GM23338 (cell line): ENCODE results near the gene MYOC. TPM values are rescaled to one million over a fixed set of nuclear protein-coding genes. Genes with fewer than 3 reads are reported as not detected.

Experiments
- ATAC-seq: fragments of 200-7000 bp; cut with Tn5 transposase; 3 replicates; pipeline ENCODE4 v1.9.1; 2020
- DNase-seq: peaks from one replicate; pipeline ENCODE4 v3.0.0-alpha.2; 2015; ENCODE audit warnings: low spot score
- H2AFZ ChIP-seq: fragments of 200-600 bp; sonication (generic); 2 replicates; pipeline ENCODE4 v1.8.0; 2016; ENCODE audit warnings: antibody characterized with exemption, mild to moderate bottlenecking, moderate library complexity
- H3F3A ChIP-seq: fragments of 200-600 bp; sonication (generic); replicated peaks from 2 replicates; pipeline ENCODE4 v1.8.0; 2017; ENCODE audit warnings: antibody characterized with exemption, mixed run types, low read depth
- H3K27ac ChIP-seq: fragments of 200-600 bp; sonication (generic); 2 replicates; pipeline ENCODE4 v1.6.1; 2016; ENCODE audit warnings: low read depth
- H3K27me3 ChIP-seq: fragments of 200-600 bp; sonication (generic); 2 replicates; pipeline ENCODE4 v1.8.0; 2016; ENCODE audit warnings: mild to moderate bottlenecking, mixed run types, moderate library complexity; ENCODE audit not compliant: insufficient read depth
- H3K36me3 ChIP-seq: fragments of 200-600 bp; sonication (generic); 2 replicates; pipeline ENCODE4 v1.8.0; 2016; ENCODE audit warnings: mild to moderate bottlenecking; ENCODE audit not compliant: insufficient read depth
- H3K4me1 ChIP-seq: fragments of 200-600 bp; sonication (generic); 2 replicates; pipeline ENCODE4 v1.8.0; 2016; ENCODE audit warnings: mild to moderate bottlenecking, moderate library complexity; ENCODE audit not compliant: insufficient read depth
- H3K4me2 ChIP-seq: fragments of 200-600 bp; sonication (generic); 2 replicates; pipeline ENCODE4 v1.7.1; 2017; ENCODE audit warnings: mixed run types
- H3K4me3 ChIP-seq: fragments of 200-600 bp; sonication (generic); 2 replicates; pipeline ENCODE4 v1.6.1; 2016; ENCODE audit warnings: mixed run types
- H3K79me2 ChIP-seq: fragments of 200-600 bp; sonication (generic); replicated peaks from 2 replicates; pipeline ENCODE4 v1.8.0; 2017; ENCODE audit warnings: mild to moderate bottlenecking; ENCODE audit not compliant: insufficient read depth
- H3K9me2 ChIP-seq: fragments of 200-600 bp; sonication (generic); 2 replicates; pipeline ENCODE4 v1.8.0; 2017; ENCODE audit not compliant: insufficient read depth
- H4K20me1 ChIP-seq: fragments of 200-600 bp; sonication (generic); replicated peaks from 2 replicates; pipeline ENCODE4 v1.8.0; 2017; ENCODE audit warnings: mild to moderate bottlenecking; ENCODE audit not compliant: insufficient read depth
- H3K27ac Mint-ChIP-seq: 2 replicates; pipeline ENCODE4 v1.8.0; 2020; ENCODE audit warnings: inconsistent platforms, mild to moderate bottlenecking, moderate library complexity, mixed read lengths
- H3K27me3 Mint-ChIP-seq: 3 replicates; pipeline ENCODE4 v1.8.0; 2022; ENCODE audit warnings: low read depth, mild to moderate bottlenecking, moderate library complexity, mixed read lengths, inconsistent platforms; ENCODE audit not compliant: insufficient read depth, poor library complexity
- H3K36me3 Mint-ChIP-seq: 3 replicates; pipeline ENCODE4 v1.8.0; 2021; ENCODE audit warnings: low read depth, mild to moderate bottlenecking, inconsistent platforms, moderate library complexity, mixed read lengths
- H3K4me1 Mint-ChIP-seq: 3 replicates; pipeline ENCODE4 v1.8.0; 2020; ENCODE audit warnings: mild to moderate bottlenecking, inconsistent platforms, mixed read lengths
- H3K4me3 Mint-ChIP-seq: 3 replicates; pipeline ENCODE4 v1.8.0; 2021; ENCODE audit warnings: moderate library complexity, mild to moderate bottlenecking, inconsistent platforms, mixed read lengths
- H3K9me3 Mint-ChIP-seq: 3 replicates; pipeline ENCODE4 v1.8.0; 2020; ENCODE audit warnings: moderate library complexity, mild to moderate bottlenecking, inconsistent platforms, mixed read lengths
- CREB1 ChIP-seq: fragments of 250-450 bp; sonication (Bioruptor Pico); IDR thresholded peaks from 2 replicates; pipeline ENCODE4 v1.5.0; 2020; ENCODE audit warnings: low read depth, mild to moderate bottlenecking, moderate library complexity
- EZH2 ChIP-seq: fragments of 200-600 bp; sonication (generic); IDR thresholded peaks from one replicate; pipeline ENCODE4 v1.8.0; 2017; ENCODE audit warnings: antibody characterized with exemption, mild to moderate bottlenecking, low read depth; ENCODE audit not compliant: unreplicated experiment
- EZH2phosphoT487 ChIP-seq: fragments of 200-600 bp; sonication (generic); IDR thresholded peaks from one replicate; pipeline ENCODE4 v1.8.1; 2018; ENCODE audit warnings: antibody characterized with exemption; ENCODE audit not compliant: unreplicated experiment
- JUNB ChIP-seq: IDR thresholded peaks from one replicate; pipeline ENCODE4 v1.6.1; 2016; ENCODE audit warnings: antibody characterized with exemption; ENCODE audit not compliant: unreplicated experiment
- NANOG ChIP-seq: IDR thresholded peaks from 2 replicates; pipeline ENCODE4 v1.6.1; 2016; ENCODE audit warnings: antibody characterized with exemption, borderline replicate concordance
- POLR2AphosphoS5 ChIP-seq: IDR thresholded peaks from 2 replicates; pipeline ENCODE4 v1.6.1; 2016; ENCODE audit warnings: antibody characterized with exemption, low read depth
- STAT1 ChIP-seq: IDR thresholded peaks from one replicate; pipeline ENCODE4 v1.6.1; 2016; ENCODE audit warnings: antibody characterized with exemption; ENCODE audit not compliant: unreplicated experiment
- ZNF114 ChIP-seq: fragments of 250-450 bp; sonication (Bioruptor Pico); IDR thresholded peaks from 2 replicates; pipeline ENCODE4 v1.5.0; 2020; ENCODE audit warnings: mild to moderate bottlenecking, moderate library complexity
- ZNF331 ChIP-seq: fragments of 250-450 bp; sonication (Bioruptor Pico); IDR thresholded peaks from 2 replicates; pipeline ENCODE4 v1.5.0; 2020; ENCODE audit warnings: low read depth, mild to moderate bottlenecking, moderate library complexity
- polyA plus RNA-seq: library from polyadenylated mRNA; unstranded; fragments of >200 nt; fragmentation: Nextera tagmentation; extraction: Ambion mirVana; gene quantifications from 2 replicates; pipeline ENCODE4 v1.2.1, GENCODE V29; 2016
- total RNA-seq: library from RNA; depleted of rRNA; stranded (reverse); fragments of >200 nt; shearing (Covaris generic); gene quantifications from 2 replicates; pipeline ENCODE4 v1.2.3, GENCODE V29; 2014
- TF ChIP-seq, protein P1 (sequence below): IDR thresholded peaks from one replicate; pipeline ENCODE4 v1.6.1; 2018; ENCODE audit warnings: antibody characterized with exemption; ENCODE audit not compliant: unreplicated experiment
- TF ChIP-seq, protein P2 (sequence below): fragments of 250-450 bp; sonication (Bioruptor Pico); IDR thresholded peaks from 2 replicates; pipeline ENCODE4 v1.5.0; 2020; ENCODE audit warnings: mild to moderate bottlenecking, moderate library complexity
- TF ChIP-seq, protein P3 (sequence below), 2 experiments: fragments of 200-600 bp in 1 of 2; sonication (generic) in 1 of 2; conservative IDR thresholded peaks; 2 replicates each; pipeline versions ENCODE4 v1.5.1 to v1.6.1; 2016 to 2017; ENCODE audit warnings: antibody characterized with exemption in 2 of 2, low read depth in 2 of 2, mild to moderate bottlenecking in 2 of 2, moderate library complexity in 1 of 2

MYOC gene
- total and polyA plus RNA-seq, 2 experiments from 2014 or later, result not detected

DNA sequence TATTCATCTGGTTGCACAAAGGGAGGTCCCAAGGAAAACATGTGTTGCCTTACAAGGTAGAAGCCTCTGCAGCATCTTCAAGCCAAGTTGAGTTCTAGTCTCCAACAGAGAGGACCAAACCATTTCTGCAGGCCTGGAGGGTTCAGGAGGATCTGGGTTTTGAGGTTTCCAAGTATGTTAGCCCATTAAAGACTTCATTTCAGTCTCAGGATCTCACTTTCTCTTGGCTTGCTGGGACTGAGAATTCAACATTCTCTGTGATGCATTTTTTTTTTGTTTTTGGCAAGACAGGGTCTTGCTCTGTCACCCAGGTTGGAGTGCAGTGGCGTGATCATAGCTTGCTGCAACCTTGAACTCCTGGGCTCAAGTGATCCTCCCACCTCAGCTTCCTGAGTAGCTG is 39.2 kb downstream of the MYOC start:
- no peaks in the 10 kb centered on the region for H3K4me1 ChIP-seq
- H3K9me3 Mint-ChIP-seq, result no peaks in the 10 kb centered on the region
- H3K27ac Mint-ChIP-seq, result no peak overlapping the region
- H3K36me3 ChIP-seq, result no peaks in the 10 kb centered on the region
- TF ChIP-seq STAT1, result no peak
- TF ChIP-seq EZH2phosphoT487, result no peak
- no peak for TF ChIP-seq JUNB
- TF ChIP-seq POLR2AphosphoS5, result no peak
- no peak for TF ChIP-seq CREB1 (CRISPR knock-in tag)
- TF ChIP-seq, protein P1, sequence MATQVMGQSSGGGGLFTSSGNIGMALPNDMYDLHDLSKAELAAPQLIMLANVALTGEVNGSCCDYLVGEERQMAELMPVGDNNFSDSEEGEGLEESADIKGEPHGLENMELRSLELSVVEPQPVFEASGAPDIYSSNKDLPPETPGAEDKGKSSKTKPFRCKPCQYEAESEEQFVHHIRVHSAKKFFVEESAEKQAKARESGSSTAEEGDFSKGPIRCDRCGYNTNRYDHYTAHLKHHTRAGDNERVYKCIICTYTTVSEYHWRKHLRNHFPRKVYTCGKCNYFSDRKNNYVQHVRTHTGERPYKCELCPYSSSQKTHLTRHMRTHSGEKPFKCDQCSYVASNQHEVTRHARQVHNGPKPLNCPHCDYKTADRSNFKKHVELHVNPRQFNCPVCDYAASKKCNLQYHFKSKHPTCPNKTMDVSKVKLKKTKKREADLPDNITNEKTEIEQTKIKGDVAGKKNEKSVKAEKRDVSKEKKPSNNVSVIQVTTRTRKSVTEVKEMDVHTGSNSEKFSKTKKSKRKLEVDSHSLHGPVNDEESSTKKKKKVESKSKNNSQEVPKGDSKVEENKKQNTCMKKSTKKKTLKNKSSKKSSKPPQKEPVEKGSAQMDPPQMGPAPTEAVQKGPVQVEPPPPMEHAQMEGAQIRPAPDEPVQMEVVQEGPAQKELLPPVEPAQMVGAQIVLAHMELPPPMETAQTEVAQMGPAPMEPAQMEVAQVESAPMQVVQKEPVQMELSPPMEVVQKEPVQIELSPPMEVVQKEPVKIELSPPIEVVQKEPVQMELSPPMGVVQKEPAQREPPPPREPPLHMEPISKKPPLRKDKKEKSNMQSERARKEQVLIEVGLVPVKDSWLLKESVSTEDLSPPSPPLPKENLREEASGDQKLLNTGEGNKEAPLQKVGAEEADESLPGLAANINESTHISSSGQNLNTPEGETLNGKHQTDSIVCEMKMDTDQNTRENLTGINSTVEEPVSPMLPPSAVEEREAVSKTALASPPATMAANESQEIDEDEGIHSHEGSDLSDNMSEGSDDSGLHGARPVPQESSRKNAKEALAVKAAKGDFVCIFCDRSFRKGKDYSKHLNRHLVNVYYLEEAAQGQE, result no peak
- TF ChIP-seq EZH2, result no peak
- no peak for TF ChIP-seq ZNF331
- TF ChIP-seq ZNF114 (CRISPR knock-in tag), result no peak
- TF ChIP-seq, protein P2, sequence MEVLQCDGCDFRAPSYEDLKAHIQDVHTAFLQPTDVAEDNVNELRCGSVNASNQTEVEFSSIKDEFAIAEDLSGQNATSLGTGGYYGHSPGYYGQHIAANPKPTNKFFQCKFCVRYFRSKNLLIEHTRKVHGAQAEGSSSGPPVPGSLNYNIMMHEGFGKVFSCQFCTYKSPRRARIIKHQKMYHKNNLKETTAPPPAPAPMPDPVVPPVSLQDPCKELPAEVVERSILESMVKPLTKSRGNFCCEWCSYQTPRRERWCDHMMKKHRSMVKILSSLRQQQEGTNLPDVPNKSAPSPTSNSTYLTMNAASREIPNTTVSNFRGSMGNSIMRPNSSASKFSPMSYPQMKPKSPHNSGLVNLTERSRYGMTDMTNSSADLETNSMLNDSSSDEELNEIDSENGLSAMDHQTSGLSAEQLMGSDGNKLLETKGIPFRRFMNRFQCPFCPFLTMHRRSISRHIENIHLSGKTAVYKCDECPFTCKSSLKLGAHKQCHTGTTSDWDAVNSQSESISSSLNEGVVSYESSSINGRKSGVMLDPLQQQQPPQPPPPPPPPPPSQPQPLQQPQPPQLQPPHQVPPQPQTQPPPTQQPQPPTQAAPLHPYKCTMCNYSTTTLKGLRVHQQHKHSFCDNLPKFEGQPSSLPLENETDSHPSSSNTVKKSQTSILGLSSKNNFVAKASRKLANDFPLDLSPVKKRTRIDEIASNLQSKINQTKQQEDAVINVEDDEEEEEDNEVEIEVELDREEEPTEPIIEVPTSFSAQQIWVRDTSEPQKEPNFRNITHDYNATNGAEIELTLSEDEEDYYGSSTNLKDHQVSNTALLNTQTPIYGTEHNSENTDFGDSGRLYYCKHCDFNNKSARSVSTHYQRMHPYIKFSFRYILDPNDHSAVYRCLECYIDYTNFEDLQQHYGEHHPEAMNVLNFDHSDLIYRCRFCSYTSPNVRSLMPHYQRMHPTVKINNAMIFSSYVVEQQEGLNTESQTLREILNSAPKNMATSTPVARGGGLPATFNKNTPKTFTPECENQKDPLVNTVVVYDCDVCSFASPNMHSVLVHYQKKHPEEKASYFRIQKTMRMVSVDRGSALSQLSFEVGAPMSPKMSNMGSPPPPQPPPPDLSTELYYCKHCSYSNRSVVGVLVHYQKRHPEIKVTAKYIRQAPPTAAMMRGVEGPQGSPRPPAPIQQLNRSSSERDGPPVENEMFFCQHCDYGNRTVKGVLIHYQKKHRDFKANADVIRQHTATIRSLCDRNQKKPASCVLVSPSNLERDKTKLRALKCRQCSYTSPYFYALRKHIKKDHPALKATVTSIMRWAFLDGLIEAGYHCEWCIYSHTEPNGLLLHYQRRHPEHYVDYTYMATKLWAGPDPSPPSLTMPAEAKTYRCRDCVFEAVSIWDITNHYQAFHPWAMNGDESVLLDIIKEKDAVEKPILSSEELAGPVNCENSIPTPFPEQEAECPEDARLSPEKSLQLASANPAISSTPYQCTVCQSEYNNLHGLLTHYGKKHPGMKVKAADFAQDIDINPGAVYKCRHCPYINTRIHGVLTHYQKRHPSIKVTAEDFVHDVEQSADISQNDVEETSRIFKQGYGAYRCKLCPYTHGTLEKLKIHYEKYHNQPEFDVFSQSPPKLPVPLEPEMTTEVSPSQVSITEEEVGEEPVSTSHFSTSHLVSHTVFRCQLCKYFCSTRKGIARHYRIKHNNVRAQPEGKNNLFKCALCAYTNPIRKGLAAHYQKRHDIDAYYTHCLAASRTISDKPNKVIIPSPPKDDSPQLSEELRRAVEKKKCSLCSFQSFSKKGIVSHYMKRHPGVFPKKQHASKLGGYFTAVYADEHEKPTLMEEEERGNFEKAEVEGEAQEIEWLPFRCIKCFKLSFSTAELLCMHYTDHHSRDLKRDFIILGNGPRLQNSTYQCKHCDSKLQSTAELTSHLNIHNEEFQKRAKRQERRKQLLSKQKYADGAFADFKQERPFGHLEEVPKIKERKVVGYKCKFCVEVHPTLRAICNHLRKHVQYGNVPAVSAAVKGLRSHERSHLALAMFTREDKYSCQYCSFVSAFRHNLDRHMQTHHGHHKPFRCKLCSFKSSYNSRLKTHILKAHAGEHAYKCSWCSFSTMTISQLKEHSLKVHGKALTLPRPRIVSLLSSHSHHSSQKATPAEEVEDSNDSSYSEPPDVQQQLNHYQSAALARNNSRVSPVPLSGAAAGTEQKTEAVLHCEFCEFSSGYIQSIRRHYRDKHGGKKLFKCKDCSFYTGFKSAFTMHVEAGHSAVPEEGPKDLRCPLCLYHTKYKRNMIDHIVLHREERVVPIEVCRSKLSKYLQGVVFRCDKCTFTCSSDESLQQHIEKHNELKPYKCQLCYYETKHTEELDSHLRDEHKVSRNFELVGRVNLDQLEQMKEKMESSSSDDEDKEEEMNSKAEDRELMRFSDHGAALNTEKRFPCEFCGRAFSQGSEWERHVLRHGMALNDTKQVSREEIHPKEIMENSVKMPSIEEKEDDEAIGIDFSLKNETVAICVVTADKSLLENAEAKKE (CRISPR knock-in tag), result no peak
- TF ChIP-seq NANOG, result no peak
- TF ChIP-seq, protein P3, sequence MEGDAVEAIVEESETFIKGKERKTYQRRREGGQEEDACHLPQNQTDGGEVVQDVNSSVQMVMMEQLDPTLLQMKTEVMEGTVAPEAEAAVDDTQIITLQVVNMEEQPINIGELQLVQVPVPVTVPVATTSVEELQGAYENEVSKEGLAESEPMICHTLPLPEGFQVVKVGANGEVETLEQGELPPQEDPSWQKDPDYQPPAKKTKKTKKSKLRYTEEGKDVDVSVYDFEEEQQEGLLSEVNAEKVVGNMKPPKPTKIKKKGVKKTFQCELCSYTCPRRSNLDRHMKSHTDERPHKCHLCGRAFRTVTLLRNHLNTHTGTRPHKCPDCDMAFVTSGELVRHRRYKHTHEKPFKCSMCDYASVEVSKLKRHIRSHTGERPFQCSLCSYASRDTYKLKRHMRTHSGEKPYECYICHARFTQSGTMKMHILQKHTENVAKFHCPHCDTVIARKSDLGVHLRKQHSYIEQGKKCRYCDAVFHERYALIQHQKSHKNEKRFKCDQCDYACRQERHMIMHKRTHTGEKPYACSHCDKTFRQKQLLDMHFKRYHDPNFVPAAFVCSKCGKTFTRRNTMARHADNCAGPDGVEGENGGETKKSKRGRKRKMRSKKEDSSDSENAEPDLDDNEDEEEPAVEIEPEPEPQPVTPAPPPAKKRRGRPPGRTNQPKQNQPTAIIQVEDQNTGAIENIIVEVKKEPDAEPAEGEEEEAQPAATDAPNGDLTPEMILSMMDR (conservative IDR thresholded peaks at IDR 0.05; ENCODE audit: low read depth in 2 of 2), result no peak
- no peak for DNase-seq
- no peaks in the 10 kb centered on the region for H3F3A ChIP-seq
- 0 out of 2 replicates have a peak, but pooled peaks cover 4% of the 10 kb centered on the region for H3K9me2 ChIP-seq
- no peaks in the 10 kb centered on the region for H3K27me3 ChIP-seq
- no peak overlapping the region for H3K4me3 Mint-ChIP-seq
- H2AFZ ChIP-seq, result no peak overlapping the region
- no peak overlapping the region for H3K27ac ChIP-seq
- H3K4me2 ChIP-seq, result no peak overlapping the region
- H3K27me3 Mint-ChIP-seq, result peaks cover 2% of the 10 kb centered on the region
- no peak overlapping the region for H3K4me3 ChIP-seq
- ATAC-seq, result no peak
- no peaks in the 10 kb centered on the region for H3K79me2 ChIP-seq
- no peaks in the 10 kb centered on the region for H3K36me3 Mint-ChIP-seq
- H4K20me1 ChIP-seq, result no peaks in the 10 kb centered on the region
- no peaks in the 10 kb centered on the region for H3K4me1 Mint-ChIP-seq
